ENCODE measurements around the gene B3GALT2. TPM values are rescaled to one million over a fixed set of nuclear protein-coding genes. Genes with fewer than 3 reads are reported as not detected.

B3GALT2 gene
- total and polyA plus RNA-seq, 9 of the 15 experiments (the other 6 are each of a cell fraction or from before 2014, with no cell fraction given), result 0.03 TPM; not detected in 8

GRCh38 chr1:193229136-193229535, 42.7 kb upstream of the B3GALT2 start (continued):
- TF ChIP-seq ZNF764 (CRISPR knock-in tag; IDR thresholded peaks at IDR 0.05; ENCODE audit: low read depth) (no peak), DEAF1 (CRISPR knock-in tag; IDR thresholded peaks at IDR 0.05) (no peak)

- FAIRE-seq (no peak), DNase-seq (ENCODE audit: extremely low read depth in 1 of 4, low spot score in 3 of 4) (no peak), ATAC-seq (no peak)
- Histone ChIP-seq H3K9me1 (ENCODE audit: control insufficient read depth, insufficient read depth, low read length) (no peaks in the 10 kb centered on the region), H4K20me1 (replicated peaks; ENCODE audit: control insufficient read depth, insufficient read depth, low read length) (no peaks in the 10 kb centered on the region), H3K4me3 (no peak overlapping the region), H3K79me2 (ENCODE audit: control insufficient read depth, insufficient read depth, low read length) (no peaks in the 10 kb centered on the region; the same call in 2 of the 3 replicates), H3K27ac (ENCODE audit: extremely low read depth, low read depth, low read length) (no peak overlapping the region), H3K27me3 (ENCODE audit: control insufficient read depth in 2 of 2, insufficient read depth in 2 of 2, low read length in 2 of 2) (no peaks in the 10 kb centered on the region), H3K9ac (ENCODE audit: insufficient read depth in 1 of 2, low read depth in 2 of 2, low read length in 2 of 2) (no peak overlapping the region), H3K4me1 (replicated peaks in 1 of 2; ENCODE audit: control insufficient read depth in 2 of 2, insufficient read depth in 2 of 2, low read length in 2 of 2) (no peaks in the 10 kb centered on the region), H3K9me3 (replicated peaks; ENCODE audit: control insufficient read depth, insufficient read depth, low read depth, low read length) (no peaks in the 10 kb centered on the region), H2AFZ (ENCODE audit: low read depth, low read length) (no peak overlapping the region), H3K4me2 (ENCODE audit: insufficient read depth, low read length) (no peak overlapping the region), H3K36me3 (ENCODE audit: control insufficient read depth, insufficient read depth, low read length) (peaks cover 26% of the 10 kb centered on the region; the same call in 1 of the 3 replicates)
- intact Hi-C loops (cut with micrococcal nuclease), result no loop called here
- BruUV-seq (replicated peaks), result no TSS peak
- CTCF ChIA-PET (ENCODE audit: low intra/inter-chr PET ratio), result no interaction called here
- in situ Hi-C loops (cut with MboI), result no loop called here
- 82% methylated on average over 8 of the region's 8 CpGs for WGBS (ENCODE audit: insufficient coverage, low coverage, missing lambda C conversion rate)
- POLR2A ChIA-PET, result interaction anchor here (0.7 kb wide), 1 partner anchor 64 kb away, joined by 3 read pairs; no protein-coding TSS in a partner anchor
- TF ChIP-seq MECOM (CRISPR knock-in tag; IDR thresholded peaks at IDR 0.05) (no peak), MLX (CRISPR knock-in tag; conservative IDR thresholded peaks at IDR 0.05) (no peak), MTA3 (IDR thresholded peaks at IDR 0.05; ENCODE audit: borderline replicate concordance) (no peak), ZNF592 (IDR thresholded peaks at IDR 0.05) (no peak), E2F6 (IDR thresholded peaks at IDR 0.05; ENCODE audit: borderline replicate concordance in 1 of 2, extremely low read depth in 1 of 2, insufficient read depth in 1 of 2, insufficient read length in 1 of 2, low read depth in 1 of 2, low read length in 1 of 2, poor library complexity in 1 of 2, severe bottlenecking in 1 of 2) (no peak), ATF3 (IDR thresholded peaks at IDR 0.05) (no peak), ATF3 (CRISPR knock-in tag; conservative IDR thresholded peaks at IDR 0.05) (no peak), ZNF12 (CRISPR knock-in tag; IDR thresholded peaks at IDR 0.05) (no peak), RUNX1 (IDR thresholded peaks at IDR 0.05; ENCODE audit: low read depth) (no peak)
Observed at GRCh38 chr1:193222056-193222615, 35.7 kb upstream of the B3GALT2 start.
